Keratinocyte (primary cell): ENCODE results near the gene SUSD4.

ENCODE experiments used
- EZH2 ChIP-seq: IDR thresholded peaks from one replicate; pipeline ENCODE4 v1.6.1; 2012; ENCODE audit warnings: inconsistent platforms, mild to moderate bottlenecking, low read length, moderate library complexity
- TF ChIP-seq, protein P1 (sequence below), 3 experiments: IDR thresholded peaks in 1 of 3; conservative IDR thresholded peaks in 1 of 3; optimal IDR thresholded peaks in 1 of 3; 2 replicates in 2 of 3; 3 replicates in 1 of 3; pipeline versions ENCODE3 to v1.5.1; 2011; ENCODE audit warnings: low read length in 3 of 3, mild to moderate bottlenecking in 3 of 3, moderate library complexity in 2 of 3, control low read depth in 1 of 3, inconsistent platforms in 1 of 3; ENCODE audit not compliant: insufficient read depth in 2 of 3; ENCODE audit errors: extremely low read depth in 1 of 3

DNA sequence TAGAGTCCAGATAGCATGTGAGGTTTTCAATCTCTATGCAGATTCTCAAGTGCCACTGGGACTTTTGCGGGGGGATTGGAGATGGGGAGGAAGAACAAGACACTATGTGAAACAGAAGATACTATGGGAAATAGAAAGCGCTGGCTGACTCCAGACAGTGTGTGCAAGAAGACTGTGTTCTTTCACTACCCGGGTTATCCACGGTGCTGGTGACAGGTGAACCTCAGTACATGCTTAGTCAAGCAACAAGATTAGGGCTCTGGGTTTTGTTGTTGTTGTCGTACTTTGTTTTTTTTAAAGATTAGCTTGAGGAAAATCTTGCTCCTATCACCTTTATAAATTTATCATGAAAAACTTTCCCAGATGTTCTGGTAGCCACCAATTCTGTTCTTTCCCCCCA, 56.4 kb downstream of the SUSD4 start:
- TF ChIP-seq, protein P1, sequence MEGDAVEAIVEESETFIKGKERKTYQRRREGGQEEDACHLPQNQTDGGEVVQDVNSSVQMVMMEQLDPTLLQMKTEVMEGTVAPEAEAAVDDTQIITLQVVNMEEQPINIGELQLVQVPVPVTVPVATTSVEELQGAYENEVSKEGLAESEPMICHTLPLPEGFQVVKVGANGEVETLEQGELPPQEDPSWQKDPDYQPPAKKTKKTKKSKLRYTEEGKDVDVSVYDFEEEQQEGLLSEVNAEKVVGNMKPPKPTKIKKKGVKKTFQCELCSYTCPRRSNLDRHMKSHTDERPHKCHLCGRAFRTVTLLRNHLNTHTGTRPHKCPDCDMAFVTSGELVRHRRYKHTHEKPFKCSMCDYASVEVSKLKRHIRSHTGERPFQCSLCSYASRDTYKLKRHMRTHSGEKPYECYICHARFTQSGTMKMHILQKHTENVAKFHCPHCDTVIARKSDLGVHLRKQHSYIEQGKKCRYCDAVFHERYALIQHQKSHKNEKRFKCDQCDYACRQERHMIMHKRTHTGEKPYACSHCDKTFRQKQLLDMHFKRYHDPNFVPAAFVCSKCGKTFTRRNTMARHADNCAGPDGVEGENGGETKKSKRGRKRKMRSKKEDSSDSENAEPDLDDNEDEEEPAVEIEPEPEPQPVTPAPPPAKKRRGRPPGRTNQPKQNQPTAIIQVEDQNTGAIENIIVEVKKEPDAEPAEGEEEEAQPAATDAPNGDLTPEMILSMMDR (optimal IDR thresholded peaks at IDR 0.05 in 1 of 3, IDR thresholded peaks at IDR 0.05 in 1 of 3, conservative IDR thresholded peaks at IDR 0.05 in 1 of 3; ENCODE audit: extremely low read depth in 1 of 3, insufficient read depth in 2 of 3, low read length in 3 of 3): no peak
- no peak for TF ChIP-seq EZH2
